ENCODE measurements around the gene MFGE8.

The MFGE8 gene

DNA sequence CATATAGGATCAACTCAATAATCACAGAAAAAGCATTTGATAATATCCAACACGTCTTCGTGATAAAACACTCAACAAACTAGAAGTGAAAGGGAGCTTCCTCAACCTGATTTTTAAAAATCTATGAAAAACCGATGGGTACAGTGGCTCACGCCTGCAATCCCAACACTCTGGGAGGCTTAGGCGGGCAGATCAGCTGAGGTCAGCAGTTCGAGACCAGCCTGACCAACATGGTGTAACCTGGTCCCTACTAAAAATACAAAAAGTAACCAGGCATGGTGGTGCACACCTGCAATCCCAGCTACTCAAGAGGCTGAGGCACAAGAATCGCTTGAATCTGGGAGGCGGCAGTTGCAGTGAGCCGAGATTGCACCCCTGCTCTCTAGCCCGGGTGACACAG is 2.2 kb upstream of the MFGE8 start:
- in situ Hi-C loops (cut with MboI; ENCODE audit: low pct_unique_long_range_greater_than_20kb, low sequenced_read_pairs, unreplicated experiment) = loop anchor here (25.0 kb wide), 1 partner anchor 272 kb away; no protein-coding TSS in a partner anchor
- TF ChIP-seq, protein P1, sequence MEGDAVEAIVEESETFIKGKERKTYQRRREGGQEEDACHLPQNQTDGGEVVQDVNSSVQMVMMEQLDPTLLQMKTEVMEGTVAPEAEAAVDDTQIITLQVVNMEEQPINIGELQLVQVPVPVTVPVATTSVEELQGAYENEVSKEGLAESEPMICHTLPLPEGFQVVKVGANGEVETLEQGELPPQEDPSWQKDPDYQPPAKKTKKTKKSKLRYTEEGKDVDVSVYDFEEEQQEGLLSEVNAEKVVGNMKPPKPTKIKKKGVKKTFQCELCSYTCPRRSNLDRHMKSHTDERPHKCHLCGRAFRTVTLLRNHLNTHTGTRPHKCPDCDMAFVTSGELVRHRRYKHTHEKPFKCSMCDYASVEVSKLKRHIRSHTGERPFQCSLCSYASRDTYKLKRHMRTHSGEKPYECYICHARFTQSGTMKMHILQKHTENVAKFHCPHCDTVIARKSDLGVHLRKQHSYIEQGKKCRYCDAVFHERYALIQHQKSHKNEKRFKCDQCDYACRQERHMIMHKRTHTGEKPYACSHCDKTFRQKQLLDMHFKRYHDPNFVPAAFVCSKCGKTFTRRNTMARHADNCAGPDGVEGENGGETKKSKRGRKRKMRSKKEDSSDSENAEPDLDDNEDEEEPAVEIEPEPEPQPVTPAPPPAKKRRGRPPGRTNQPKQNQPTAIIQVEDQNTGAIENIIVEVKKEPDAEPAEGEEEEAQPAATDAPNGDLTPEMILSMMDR (IDR thresholded peaks at IDR 0.05; ENCODE audit: extremely low read depth, insufficient read depth, missing control alignments) = no peak
- DNase-seq (ENCODE audit: low spot score) = no peak

DNA sequence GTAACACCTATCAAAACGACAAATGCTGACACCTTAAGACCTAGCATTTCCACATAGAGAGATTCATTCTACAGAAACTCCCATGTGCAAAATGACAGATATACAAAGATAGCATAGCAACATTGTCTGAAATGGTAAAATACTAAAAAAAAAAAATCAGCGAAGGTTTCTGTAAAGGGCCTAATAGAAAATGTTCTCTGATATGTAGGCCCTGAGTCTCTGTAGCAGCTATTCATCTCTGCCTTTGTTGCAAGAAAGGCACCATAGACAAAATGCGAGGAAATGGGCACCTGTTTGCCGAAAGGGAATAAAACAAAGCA is 631 bp upstream of the MFGE8 start:
- in situ Hi-C loops (cut with MboI; ENCODE audit: low pct_unique_long_range_greater_than_20kb, low sequenced_read_pairs, unreplicated experiment) = loop anchor here (25.0 kb wide), 1 partner anchor 273 kb away; no protein-coding TSS in a partner anchor
- peak; percentile 7 for DNase-seq (ENCODE audit: low spot score)
- TF ChIP-seq, protein P1 (IDR thresholded peaks at IDR 0.05; ENCODE audit: extremely low read depth, insufficient read depth, missing control alignments) = no peak

DNA sequence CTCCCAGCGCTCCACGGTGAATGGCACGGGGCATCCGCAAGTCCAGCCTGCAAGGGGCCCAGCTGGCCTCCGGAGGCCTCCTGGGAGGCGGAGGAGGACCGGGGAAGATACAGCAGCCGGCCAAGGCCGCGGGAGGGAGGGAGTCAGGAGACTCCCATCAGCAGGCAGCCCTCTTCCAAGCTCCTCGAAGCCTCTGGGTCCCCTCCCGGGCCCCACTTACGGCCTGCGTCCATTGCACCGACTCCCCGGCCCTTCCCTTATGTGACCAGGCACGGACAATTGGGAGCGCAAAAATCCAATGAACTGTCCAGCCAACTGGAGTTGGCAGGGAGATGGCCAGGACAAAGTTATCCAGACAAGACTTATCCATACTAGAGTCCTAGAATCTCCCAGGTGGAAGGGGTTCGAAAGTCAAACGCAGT is 668 bp downstream of the MFGE8 start:
- in situ Hi-C loops (cut with MboI; ENCODE audit: low pct_unique_long_range_greater_than_20kb, low sequenced_read_pairs, unreplicated experiment) = loop anchor here (25.0 kb wide), 1 partner anchor 275 kb away; no protein-coding TSS in a partner anchor
- TF ChIP-seq, protein P1 (IDR thresholded peaks at IDR 0.05; ENCODE audit: extremely low read depth, insufficient read depth, missing control alignments) = no peak
- no peak for DNase-seq (ENCODE audit: low spot score)

DNA sequence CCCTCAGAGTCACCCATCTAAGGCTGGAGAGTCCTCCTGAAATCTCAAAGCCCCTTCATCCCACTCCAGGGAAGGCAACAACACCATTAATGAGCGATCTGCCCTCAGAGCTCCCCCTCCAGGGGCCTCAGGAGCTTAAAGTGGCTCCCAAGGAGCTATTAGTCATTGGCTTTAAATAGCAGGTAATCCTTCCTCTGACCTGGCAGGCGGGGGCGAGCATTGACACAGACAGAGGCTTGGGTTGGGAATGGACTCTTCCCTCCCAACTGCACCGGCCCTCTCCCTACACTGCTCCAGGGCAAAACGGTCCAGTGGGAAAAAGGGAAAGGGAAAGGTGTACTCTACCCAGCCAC is 1.4 kb downstream of the MFGE8 start:
- DNase-seq (ENCODE audit: low spot score) = peak; percentile 23
- in situ Hi-C loops (cut with MboI; ENCODE audit: low pct_unique_long_range_greater_than_20kb, low sequenced_read_pairs, unreplicated experiment) = loop anchor here (25.0 kb wide), 1 partner anchor 276 kb away; no protein-coding TSS in a partner anchor
- TF ChIP-seq, protein P1 (IDR thresholded peaks at IDR 0.05; ENCODE audit: extremely low read depth, insufficient read depth, missing control alignments) = no peak

DNA sequence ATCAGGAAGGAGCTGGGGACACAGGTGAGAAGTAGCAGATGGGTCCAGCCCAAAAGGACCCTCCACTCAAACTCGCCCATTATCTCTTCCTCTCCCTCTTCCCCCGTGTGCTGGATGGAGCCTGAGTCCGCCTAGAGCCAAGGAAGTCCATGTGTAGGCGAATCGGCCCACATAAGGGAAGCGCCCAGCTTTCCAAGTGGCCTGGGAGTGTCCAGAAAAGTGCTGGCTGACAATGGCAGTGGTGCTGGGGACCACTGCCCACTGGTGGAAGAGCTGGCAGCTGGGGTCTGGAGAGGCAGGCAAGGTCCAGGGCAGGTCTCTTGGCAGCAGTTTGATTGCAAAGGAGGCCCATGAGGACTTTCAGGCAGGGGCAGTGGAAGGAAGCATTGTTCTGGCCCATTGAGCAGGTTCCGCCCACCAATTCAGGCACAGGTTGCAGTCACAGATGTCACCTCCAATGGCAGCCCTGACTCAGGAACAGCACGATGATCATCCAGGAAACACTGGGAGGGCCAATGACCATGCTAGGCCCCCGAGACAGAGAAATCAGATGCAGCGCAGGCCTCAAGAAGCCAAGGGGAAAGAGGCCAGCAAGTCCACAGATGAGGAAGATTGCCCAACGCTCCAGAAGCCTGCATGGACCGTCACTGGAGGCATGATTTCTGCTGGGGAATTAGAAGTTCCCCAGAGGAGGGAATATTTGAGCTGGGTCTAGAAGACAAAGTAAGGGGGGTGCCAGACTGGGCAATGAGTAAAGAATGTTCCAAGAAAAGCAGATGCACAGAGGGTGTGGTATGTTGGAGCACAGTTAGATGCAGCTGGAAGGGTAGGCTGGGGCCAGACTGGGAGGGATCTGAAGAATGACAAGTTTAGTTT is 3.0 kb downstream of the MFGE8 start:
- in situ Hi-C loops (cut with MboI; ENCODE audit: low pct_unique_long_range_greater_than_20kb, low sequenced_read_pairs, unreplicated experiment) = loop anchor here (25.0 kb wide), 1 partner anchor 277 kb away; no protein-coding TSS in a partner anchor
- TF ChIP-seq, protein P1 (IDR thresholded peaks at IDR 0.05; ENCODE audit: extremely low read depth, insufficient read depth, missing control alignments) = no peak
- peak; percentile 14 for DNase-seq (ENCODE audit: low spot score)

DNA sequence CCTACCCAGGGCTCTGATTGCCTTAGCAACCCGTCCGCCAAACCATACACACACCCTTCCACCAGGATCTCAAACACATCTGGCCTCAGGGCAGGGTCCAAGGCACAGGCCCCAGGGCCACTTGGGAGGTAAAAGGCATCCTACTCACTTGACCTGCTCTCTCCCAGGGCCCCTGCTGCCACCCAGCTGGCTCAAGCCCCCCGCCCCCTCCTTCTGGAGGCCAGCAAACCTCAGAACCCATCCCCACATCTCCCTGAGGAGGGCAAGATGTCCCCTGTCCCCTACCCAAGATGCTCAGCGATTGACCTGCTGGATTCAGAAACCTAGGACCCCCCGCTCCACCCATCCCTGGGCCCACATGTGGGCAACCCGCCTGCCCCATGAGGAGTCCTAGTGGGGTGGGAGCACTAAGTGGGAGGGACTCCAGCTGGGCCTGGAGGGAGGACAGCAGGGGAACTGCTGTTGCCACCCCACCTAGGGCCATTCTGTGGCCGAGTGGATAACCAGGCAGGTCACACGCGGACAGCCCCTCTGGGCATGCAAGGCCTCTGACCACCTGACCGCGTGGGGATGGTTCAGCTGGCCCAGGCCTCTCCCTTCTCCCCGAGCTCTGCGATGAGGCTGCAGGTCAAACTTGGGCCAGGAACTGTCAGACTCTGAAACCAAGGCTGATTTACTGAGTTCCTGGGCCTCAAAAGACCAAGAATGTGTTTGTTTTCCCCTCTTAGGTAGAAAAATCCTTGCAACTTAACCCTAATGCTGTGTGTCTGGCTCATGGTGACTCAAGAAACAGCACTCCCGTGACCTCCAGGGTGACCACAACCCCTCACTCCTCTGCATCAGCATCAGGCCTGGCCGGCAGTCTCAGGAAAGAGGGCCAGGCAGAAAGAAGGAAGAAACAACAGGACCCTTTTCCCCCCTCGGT is 4.2 kb downstream of the MFGE8 start:
- in situ Hi-C loops (cut with MboI; ENCODE audit: low pct_unique_long_range_greater_than_20kb, low sequenced_read_pairs, unreplicated experiment) = loop anchor here (25.0 kb wide), 1 partner anchor 278 kb away; no protein-coding TSS in a partner anchor
- TF ChIP-seq, protein P1 (IDR thresholded peaks at IDR 0.05; ENCODE audit: extremely low read depth, insufficient read depth, missing control alignments) = no peak
- DNase-seq (ENCODE audit: low spot score) = peak; percentile 4

All from GM13977 (cell line).